Right lobe of liver (tissue), 6 donors: ENCODE measurements around the gene TMEM202. TPM values are rescaled to one million over a fixed set of nuclear protein-coding genes. Genes with fewer than 3 reads are reported as not detected.

ENCODE experiments used
- ATAC-seq, 4 donors: fragments of 200-7000 bp; cut with Tn5 transposase; one replicate each; pipeline ENCODE4 v1.9.1; 2020; ENCODE audit warnings: mild to moderate bottlenecking in 4 of 4, moderate library complexity in 4 of 4
- DNase-seq, 3 donors: peaks; one replicate each; pipeline ENCODE4 v3.0.0-alpha.2; 2020
- H3K27ac ChIP-seq, 3 donors: fragments of 200-600 bp; one replicate each; pipeline ENCODE4 v1.8.0; 2022
- H3K27me3 ChIP-seq, 2 donors: fragments of 200-600 bp; one replicate each; pipeline ENCODE4 v1.8.0; 2022
- H3K36me3 ChIP-seq, 4 donors: fragments of 200-600 bp; sonication (generic) in 1 of 4; one replicate each; pipeline versions ENCODE4 v1.5.1 to v1.8.0; 2017 to 2022; ENCODE audit warnings: control low read depth in 1 of 4
- H3K4me1 ChIP-seq, 4 donors: fragments of 200-600 bp; sonication (generic) in 1 of 4; one replicate each; pipeline versions ENCODE4 v1.5.1 to v1.8.0; 2017 to 2022; ENCODE audit warnings: control low read depth in 1 of 4
- H3K4me3 ChIP-seq, 3 donors: fragments of 200-600 bp; one replicate each; pipeline ENCODE4 v1.8.0; 2022
- H3K9me3 ChIP-seq, 4 donors: fragments of 200-600 bp; sonication (generic) in 1 of 4; one replicate each; pipeline versions ENCODE4 v1.5.1 to v1.8.0; 2017 to 2022; ENCODE audit warnings: control low read depth in 1 of 4
- POLR2A ChIP-seq: fragments of 450-650 bp; IDR thresholded peaks from one replicate; pipeline ENCODE4 v1.6.1; 2017; ENCODE audit warnings: antibody characterized with exemption, mild to moderate bottlenecking
- WGBS: methylation state at CpG from one replicate; pipeline ENCODE4 v1.1.6; 2018; ENCODE audit warnings: low coverage, low lambda C conversion rate; ENCODE audit not compliant: insufficient coverage; ENCODE audit errors: missing lambda C conversion rate; 5-methylcytosine and 5-hydroxymethylcytosine counted together
- intact Hi-C, 2 donors: fragments of 100-400 bp; cut with DNase I; formaldehyde crosslinking; loops; one replicate each; pipeline versions ENCODE4 v1.11.2 to v1.14.1; 2022
- total RNA-seq, 6 experiments: library from RNA; depleted of rRNA in 2 of 6; stranded (reverse); fragments of >200 nt in 2 of 6; fragmentation: NEBNext Ultra II Directional in 3 of 6; extraction: Animal tissue kit (Norgen Biotek cat#: 25700) in 3 of 6; gene quantifications; one replicate each; pipeline versions ENCODE4 v1.1.0 to v1.2.4, GENCODE V29; 2016 to 2023
- TF ChIP-seq, protein P1 (sequence below), 4 donors: fragments of 200-600 bp in 3 of 4; fragments of 450-650 bp in 1 of 4; IDR thresholded peaks; one replicate each; pipeline versions ENCODE4 v1.5.1 to v1.8.0; 2016 to 2022; ENCODE audit warnings: antibody characterized with exemption in 4 of 4, mild to moderate bottlenecking in 2 of 4
- donor health status: DM: no; HTN: yes; CAD: no.
- donor health status: DM: no; HTN: no; CAD: no.
- donor health status: DM: no; HTN: no; CAD: no.
- donor health status: DM: no; HTN: yes; CAD: no.
- donor health status: DM: no; HTN: yes; CAD: no.

Gene TMEM202
- total RNA-seq, 6 experiments from 2014 or later: not detected

GRCh38 chr15:72402726-72403125 lies 4.6 kb downstream of the TMEM202 start:
- no peak for ATAC-seq
- Histone ChIP-seq H3K27ac (no peak overlapping the region), H3K4me1 (no peaks in the 10 kb centered on the region), H3K9me3 (no peaks in the 10 kb centered on the region), H3K27me3 (no peaks in the 10 kb centered on the region), H3K4me3 (no peak overlapping the region), H3K36me3 (no peaks in the 10 kb centered on the region)
- WGBS: 55% methylated on average over 4 of the region's 5 CpGs
- no peak for DNase-seq
- TF ChIP-seq, protein P1, sequence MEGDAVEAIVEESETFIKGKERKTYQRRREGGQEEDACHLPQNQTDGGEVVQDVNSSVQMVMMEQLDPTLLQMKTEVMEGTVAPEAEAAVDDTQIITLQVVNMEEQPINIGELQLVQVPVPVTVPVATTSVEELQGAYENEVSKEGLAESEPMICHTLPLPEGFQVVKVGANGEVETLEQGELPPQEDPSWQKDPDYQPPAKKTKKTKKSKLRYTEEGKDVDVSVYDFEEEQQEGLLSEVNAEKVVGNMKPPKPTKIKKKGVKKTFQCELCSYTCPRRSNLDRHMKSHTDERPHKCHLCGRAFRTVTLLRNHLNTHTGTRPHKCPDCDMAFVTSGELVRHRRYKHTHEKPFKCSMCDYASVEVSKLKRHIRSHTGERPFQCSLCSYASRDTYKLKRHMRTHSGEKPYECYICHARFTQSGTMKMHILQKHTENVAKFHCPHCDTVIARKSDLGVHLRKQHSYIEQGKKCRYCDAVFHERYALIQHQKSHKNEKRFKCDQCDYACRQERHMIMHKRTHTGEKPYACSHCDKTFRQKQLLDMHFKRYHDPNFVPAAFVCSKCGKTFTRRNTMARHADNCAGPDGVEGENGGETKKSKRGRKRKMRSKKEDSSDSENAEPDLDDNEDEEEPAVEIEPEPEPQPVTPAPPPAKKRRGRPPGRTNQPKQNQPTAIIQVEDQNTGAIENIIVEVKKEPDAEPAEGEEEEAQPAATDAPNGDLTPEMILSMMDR (IDR thresholded peaks at IDR 0.05): no peak
- no peak for TF ChIP-seq POLR2A
- intact Hi-C loops: no loop called here

DNA sequence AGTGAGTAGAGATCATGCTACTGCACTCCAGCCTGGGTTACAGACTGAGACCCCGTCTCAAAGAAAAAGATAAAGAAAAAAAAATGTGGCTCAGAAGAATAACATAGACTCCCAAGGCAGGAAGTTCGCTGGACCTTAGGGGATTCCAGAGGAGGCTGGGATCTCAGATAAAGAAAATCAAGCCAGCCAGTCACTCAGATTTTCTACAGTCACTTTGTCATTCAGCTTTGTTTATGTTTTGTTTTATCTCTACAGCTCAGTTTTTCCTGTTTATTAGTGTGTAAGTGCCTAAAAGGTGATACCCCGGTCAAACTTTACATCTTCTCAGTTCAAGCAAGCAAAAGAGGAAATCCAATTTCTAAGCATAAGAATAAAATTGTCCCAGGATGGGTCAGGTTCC lies 6.3 kb downstream of the TMEM202 start:
- ATAC-seq: peak in 3 of 4 donors; percentile 22 to 62 (median 23)
- Histone ChIP-seq H3K27me3 (no peaks in the 10 kb centered on the region), H3K36me3 (no peaks in the 10 kb centered on the region), H3K4me1 (no peaks in the 10 kb centered on the region), H3K9me3 (no peaks in the 10 kb centered on the region), H3K27ac (no peak overlapping the region), H3K4me3 (no peak overlapping the region)
- WGBS: 38% methylated on average over 3 of the region's 3 CpGs
- TF ChIP-seq, protein P1 (IDR thresholded peaks at IDR 0.05): no peak
- TF ChIP-seq POLR2A: no peak
- intact Hi-C loops: no loop called here
- no peak for DNase-seq

GRCh38 chr15:72404841-72405240 lies 6.7 kb downstream of the TMEM202 start:
- no peak for TF ChIP-seq POLR2A
- TF ChIP-seq, protein P1 (IDR thresholded peaks at IDR 0.05): no peak
- H3K36me3 ChIP-seq: no peaks in the 10 kb centered on the region
- H3K4me1 ChIP-seq: no peaks in the 10 kb centered on the region
- ATAC-seq (no peak), DNase-seq (no peak)
- intact Hi-C loops: no loop called here
- H3K4me3 ChIP-seq: no peak overlapping the region
- H3K27ac ChIP-seq: no peak overlapping the region
- H3K9me3 ChIP-seq: no peaks in the 10 kb centered on the region
- no peaks in the 10 kb centered on the region for H3K27me3 ChIP-seq

DNA sequence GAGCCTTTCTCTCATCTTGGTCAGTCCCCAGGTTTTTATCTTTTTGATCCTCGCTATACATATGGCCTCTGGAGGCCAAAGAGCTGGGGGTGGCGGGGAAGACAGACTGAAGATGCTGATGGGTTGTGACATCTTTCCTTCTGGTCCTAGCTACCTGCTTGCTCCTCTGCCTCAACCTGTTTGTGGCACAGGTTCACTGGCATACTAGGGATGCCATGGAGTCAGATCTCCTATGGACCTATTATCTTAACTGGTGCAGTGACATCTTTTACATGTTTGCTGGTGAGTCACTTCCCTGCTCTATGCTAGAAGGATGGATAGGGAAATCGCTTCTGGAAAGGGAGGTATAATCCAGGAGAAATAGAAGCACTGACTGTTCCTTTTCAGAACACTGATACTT lies 8.8 kb downstream of the TMEM202 start:
- no peak for DNase-seq
- no peaks in the 10 kb centered on the region for H3K27me3 ChIP-seq
- no peak for TF ChIP-seq POLR2A
- TF ChIP-seq, protein P1 (IDR thresholded peaks at IDR 0.05): no peak
- H3K4me3 ChIP-seq: no peak overlapping the region
- no peak overlapping the region for H3K27ac ChIP-seq
- intact Hi-C loops: no loop called here
- 39% methylated on average over 3 of the region's 3 CpGs for WGBS
- no peaks in the 10 kb centered on the region for H3K4me1 ChIP-seq
- no peaks in the 10 kb centered on the region for H3K36me3 ChIP-seq
- H3K9me3 ChIP-seq: no peaks in the 10 kb centered on the region
- no peak for ATAC-seq

DNA sequence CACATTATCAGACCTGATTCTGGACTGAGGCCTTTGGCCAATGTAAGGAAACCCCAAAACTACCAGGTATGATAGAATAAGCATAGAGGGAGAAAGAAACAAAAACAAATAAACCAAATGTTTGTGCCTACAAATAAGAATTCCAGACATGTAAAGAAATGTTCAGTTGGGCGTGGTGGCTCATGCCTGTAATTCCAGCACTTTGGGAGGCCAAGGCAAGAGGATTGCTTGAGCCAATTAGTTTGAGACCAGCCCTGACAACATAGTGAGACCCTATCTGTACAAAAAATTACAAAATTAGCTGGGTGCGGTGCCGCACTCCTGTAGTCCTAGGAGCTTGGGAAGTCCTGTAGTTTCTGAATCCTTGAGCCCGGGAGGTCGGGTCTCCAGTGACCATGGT lies 13.0 kb downstream of the TMEM202 start:
- H3K27ac ChIP-seq: no peak overlapping the region
- no peaks in the 10 kb centered on the region for H3K4me1 ChIP-seq
- intact Hi-C loops: no loop called here
- H3K4me3 ChIP-seq: no peak overlapping the region
- ATAC-seq: no peak
- 72% methylated on average over 3 of the region's 5 CpGs for WGBS
- no peak for DNase-seq
- no peak for TF ChIP-seq POLR2A
- TF ChIP-seq, protein P1 (IDR thresholded peaks at IDR 0.05): no peak
- H3K27me3 ChIP-seq: no peaks in the 10 kb centered on the region
- H3K36me3 ChIP-seq: no peaks in the 10 kb centered on the region
- H3K9me3 ChIP-seq: no peaks in the 10 kb centered on the region
